ENCODE data around the gene ANKLE1. TPM values are rescaled to one million over a fixed set of nuclear protein-coding genes. Genes with fewer than 3 reads are reported as not detected.
A peak's percentile ranks its signal among the peaks of the same experiment; 100 is the strongest.
"Not testable (repeated sequence)": the region's sequence is repeated elsewhere in the genome, so short reads cannot be mapped to it uniquely, and the experiment has no call there.

Gene ANKLE1
- total RNA-seq, 4 donors from 2014 or later = under 0.01 to 3.0 (median 0.88) TPM

DNA sequence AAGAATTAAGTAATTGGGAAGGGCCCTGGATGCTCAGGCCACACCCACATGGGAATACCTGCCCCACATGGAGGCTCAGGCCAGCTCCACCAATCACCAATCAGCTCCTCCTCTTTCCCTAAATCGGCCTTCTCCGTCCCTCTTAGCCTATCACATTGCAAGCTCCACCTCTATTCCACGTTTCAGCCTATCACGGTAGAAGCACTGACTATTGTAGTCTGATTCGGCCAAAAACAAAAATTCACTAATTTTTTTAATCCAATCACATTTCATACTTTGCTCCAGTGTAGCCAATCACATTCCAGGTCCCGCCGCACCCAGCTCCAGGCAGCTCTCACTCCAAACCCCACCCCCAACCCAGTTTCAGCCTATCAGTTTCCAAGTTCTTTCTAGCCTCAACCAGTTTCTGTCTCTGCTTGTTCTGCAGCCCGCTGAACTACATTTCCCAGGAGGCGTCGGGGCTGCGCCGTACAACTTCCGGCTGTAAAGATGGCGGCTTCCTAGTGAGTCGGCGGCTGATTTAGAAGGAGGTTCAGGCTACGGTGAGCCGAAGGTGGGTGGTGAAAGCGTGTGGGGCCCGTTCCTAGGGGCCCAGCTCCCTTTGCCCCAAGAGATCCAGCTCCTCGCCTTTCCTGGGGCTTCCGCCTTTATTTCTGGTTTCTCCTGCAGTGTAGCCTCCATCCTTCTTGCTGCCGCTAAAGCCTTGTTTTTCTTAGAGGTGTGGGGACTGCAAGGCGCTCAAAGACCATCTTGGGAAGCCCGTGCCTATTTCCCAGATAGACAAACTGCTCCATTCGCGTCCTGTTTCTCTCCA is 14.5 kb upstream of the ANKLE1 start, which contains the start of gene BABAM1:
Gene BABAM1, plus strand, starts transcription at position 469 of the 814 bp plus-strand sequence. CDS start 1,364 bp downstream, outside the sequence.
- TF ChIP-seq POLR2A (IDR thresholded peaks at IDR 0.05; ENCODE audit: low read depth) (no peak), EP300 (IDR thresholded peaks at IDR 0.05) (no peak), POLR2AphosphoS5 (IDR thresholded peaks at IDR 0.05) (peak; percentile 79 to 87)
- TF ChIP-seq, protein P1, sequence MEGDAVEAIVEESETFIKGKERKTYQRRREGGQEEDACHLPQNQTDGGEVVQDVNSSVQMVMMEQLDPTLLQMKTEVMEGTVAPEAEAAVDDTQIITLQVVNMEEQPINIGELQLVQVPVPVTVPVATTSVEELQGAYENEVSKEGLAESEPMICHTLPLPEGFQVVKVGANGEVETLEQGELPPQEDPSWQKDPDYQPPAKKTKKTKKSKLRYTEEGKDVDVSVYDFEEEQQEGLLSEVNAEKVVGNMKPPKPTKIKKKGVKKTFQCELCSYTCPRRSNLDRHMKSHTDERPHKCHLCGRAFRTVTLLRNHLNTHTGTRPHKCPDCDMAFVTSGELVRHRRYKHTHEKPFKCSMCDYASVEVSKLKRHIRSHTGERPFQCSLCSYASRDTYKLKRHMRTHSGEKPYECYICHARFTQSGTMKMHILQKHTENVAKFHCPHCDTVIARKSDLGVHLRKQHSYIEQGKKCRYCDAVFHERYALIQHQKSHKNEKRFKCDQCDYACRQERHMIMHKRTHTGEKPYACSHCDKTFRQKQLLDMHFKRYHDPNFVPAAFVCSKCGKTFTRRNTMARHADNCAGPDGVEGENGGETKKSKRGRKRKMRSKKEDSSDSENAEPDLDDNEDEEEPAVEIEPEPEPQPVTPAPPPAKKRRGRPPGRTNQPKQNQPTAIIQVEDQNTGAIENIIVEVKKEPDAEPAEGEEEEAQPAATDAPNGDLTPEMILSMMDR (IDR thresholded peaks at IDR 0.05) = peak in 1 of 3 experiments; percentile 33

DNA sequence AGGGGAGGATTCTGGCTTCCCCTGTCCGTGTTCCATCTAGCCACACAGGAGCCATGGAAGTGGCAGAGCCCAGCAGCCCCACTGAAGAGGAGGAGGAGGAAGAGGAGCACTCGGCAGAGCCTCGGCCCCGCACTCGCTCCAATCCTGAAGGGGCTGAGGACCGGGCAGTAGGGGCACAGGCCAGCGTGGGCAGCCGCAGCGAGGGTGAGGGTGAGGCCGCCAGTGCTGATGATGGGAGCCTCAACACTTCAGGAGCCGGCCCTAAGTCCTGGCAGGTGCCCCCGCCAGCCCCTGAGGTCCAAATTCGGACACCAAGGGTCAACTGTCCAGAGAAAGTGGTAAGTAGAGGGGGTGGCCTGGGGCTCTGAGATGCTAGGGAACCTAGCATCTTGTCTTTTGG is 12.9 kb upstream of the ANKLE1 start:
- DNase-seq (ENCODE audit: extremely low spot score) = no peak
- no peak overlapping the region for H3K4me3 ChIP-seq
- no peak overlapping the region for H3K27ac ChIP-seq (replicated peaks in 1 of 4)
- no peaks in the 10 kb centered on the region for H3K27me3 ChIP-seq
- H3K4me1 ChIP-seq = peaks cover 12 to 17% (median 14%) of the 10 kb centered on the region in 4 donors
- 93% methylated on average over 13 of the region's 13 CpGs for WGBS
- TF ChIP-seq, protein P1 (IDR thresholded peaks at IDR 0.05) = no peak
- TF ChIP-seq EP300 (IDR thresholded peaks at IDR 0.05) (no peak), POLR2A (IDR thresholded peaks at IDR 0.05; ENCODE audit: low read depth) (no peak), POLR2AphosphoS5 (IDR thresholded peaks at IDR 0.05) (no peak)
- peaks cover 40 to 53% (median 49%) of the 10 kb centered on the region in 4 donors for H3K36me3 ChIP-seq
- intact Hi-C loops (cut with DNase I) = no loop called here
- H3K9me3 ChIP-seq = no peaks in the 10 kb centered on the region

More for the DNA sequence above, 14.5 kb upstream of the ANKLE1 start, which contains the start of gene BABAM1:
- intact Hi-C loops (cut with DNase I) = no loop called here
- under 1% methylated on average over 27 of the region's 27 CpGs for WGBS
- H3K4me1 ChIP-seq = peaks cover 12 to 17% (median 14%) of the 10 kb centered on the region in 4 donors
- H3K9me3 ChIP-seq = no peaks in the 10 kb centered on the region
- no peaks in the 10 kb centered on the region for H3K27me3 ChIP-seq
- H3K36me3 ChIP-seq = peaks cover 26 to 37% (median 34%) of the 10 kb centered on the region in 4 donors
- peak; percentile 99 for DNase-seq (ENCODE audit: extremely low spot score)
- H3K4me3 ChIP-seq = peak within 1 kb of the TSS; percentile 73 to 95 (median 75)
- H3K27ac ChIP-seq (replicated peaks in 1 of 4) = peak within 1 kb of the TSS; percentile 71 to 84 (median 82)

DNA sequence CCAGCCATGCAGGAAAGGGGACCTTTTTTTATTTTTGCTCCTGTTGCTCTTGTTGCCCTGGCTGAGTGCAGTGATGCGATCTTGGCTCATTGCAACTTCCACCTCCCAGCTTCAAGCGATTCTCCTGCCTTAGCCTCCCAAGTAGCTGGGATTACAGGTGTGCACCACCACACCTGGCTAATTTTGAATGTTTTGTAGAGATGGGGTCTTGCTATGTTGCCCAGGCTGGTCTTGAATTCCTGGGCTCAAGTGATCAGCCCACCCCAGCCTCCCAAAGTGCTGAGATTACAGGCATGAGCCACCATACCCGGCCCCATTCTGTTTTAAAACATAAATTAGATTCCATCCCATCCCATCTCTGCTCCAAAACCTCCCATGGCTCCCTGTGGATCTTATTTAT is 6.8 kb upstream of the ANKLE1 start:
- H3K4me1 ChIP-seq; H3K4me3 ChIP-seq; DNase-seq (ENCODE audit: extremely low spot score); intact Hi-C loops (cut with DNase I); H3K9me3 ChIP-seq; H3K27ac ChIP-seq (replicated peaks in 1 of 4); H3K27me3 ChIP-seq: not testable (repeated sequence)
- WGBS = 98% methylated on average over 3 of the region's 3 CpGs
- H3K36me3 ChIP-seq = peaks cover 59 to 100% (median 92%) of the 10 kb centered on the region in 4 donors

DNA sequence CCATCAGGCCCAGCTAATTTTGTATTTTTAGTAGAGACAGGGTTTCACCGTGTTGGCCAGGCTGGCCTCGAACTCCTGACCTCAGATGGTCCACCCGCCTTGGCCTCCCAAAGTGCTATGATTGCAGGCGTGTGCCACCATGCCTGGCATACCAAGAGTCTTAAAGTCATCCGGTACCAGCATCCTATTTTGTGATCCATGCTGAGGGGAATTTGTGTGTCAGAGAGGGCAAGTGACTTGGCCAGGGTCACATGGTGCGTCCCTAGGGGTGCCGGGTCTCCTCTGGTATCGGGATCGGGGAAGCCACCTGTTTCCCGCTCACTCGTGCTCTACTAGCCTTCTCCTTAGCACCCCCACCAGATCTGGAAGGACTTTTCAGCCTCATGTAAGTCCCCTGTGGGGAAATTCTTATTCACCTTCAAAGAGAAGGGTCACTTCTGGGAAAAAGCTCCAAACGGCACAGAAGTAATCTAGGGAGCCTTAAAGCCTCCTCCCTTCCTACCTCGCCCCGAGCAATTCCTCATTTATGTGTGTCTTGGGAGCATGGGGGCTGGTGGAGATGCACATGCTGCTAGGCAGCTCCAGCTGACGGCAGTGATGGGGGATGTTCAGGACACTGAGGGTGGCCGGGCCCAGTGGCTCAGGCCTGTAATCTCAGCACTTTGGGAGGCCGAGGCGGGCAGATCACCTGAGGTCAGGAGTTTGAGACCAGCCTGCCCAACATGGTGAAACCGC is 6.1 kb upstream of the ANKLE1 start:
- no peak for TF ChIP-seq POLR2A (IDR thresholded peaks at IDR 0.05; ENCODE audit: low read depth)
- TF ChIP-seq, protein P1 (IDR thresholded peaks at IDR 0.05) = no peak
- no peak for TF ChIP-seq EP300 (IDR thresholded peaks at IDR 0.05)
- TF ChIP-seq POLR2AphosphoS5 (IDR thresholded peaks at IDR 0.05) = no peak
- H3K27ac ChIP-seq (replicated peaks in 1 of 4) = no peak overlapping the region
- H3K36me3 ChIP-seq = peaks cover 53 to 94% (median 85%) of the 10 kb centered on the region in 4 donors
- no peak for DNase-seq (ENCODE audit: extremely low spot score)
- intact Hi-C loops (cut with DNase I) = no loop called here
- no peak overlapping the region for H3K4me3 ChIP-seq
- no peaks in the 10 kb centered on the region for H3K9me3 ChIP-seq
- no peaks in the 10 kb centered on the region for H3K4me1 ChIP-seq
- peaks cover 0 to 1% (median 0%) of the 10 kb centered on the region in 4 donors for H3K27me3 ChIP-seq
- 95% methylated on average over 15 of the region's 19 CpGs for WGBS

DNA sequence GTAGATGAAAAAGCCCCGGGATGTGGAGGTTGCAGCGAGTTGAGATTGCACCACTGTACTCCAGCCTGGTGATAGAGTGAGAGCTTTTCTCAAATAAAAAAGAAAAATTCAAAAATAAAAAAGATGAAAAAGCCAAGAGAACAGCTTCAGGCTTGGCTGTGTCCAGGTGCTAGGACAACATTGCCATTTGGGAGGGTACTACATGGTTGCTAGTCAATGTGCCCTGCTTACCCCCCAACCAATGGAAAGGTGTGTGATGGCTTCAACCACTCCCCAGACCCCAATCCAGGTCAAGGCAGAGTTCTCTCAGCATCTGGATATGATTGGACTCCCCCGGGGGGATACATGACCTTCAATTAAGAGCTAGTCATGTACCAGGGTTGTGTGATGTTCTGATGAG is 2.3 kb upstream of the ANKLE1 start:
- Histone ChIP-seq H3K4me3 (no peak overlapping the region), H3K27ac (replicated peaks in 1 of 4) (no peak overlapping the region), H3K9me3 (no peaks in the 10 kb centered on the region), H3K4me1 (peaks cover 14 to 20% (median 18%) of the 10 kb centered on the region in 4 donors), H3K27me3 (peaks cover 0 to 29% (median 12%) of the 10 kb centered on the region in 4 donors), H3K36me3 (peaks cover 19 to 56% (median 49%) of the 10 kb centered on the region in 4 donors)
- intact Hi-C loops (cut with DNase I) = no loop called here
- WGBS = 93% methylated on average over 3 of the region's 3 CpGs
- TF ChIP-seq EP300 (IDR thresholded peaks at IDR 0.05) (no peak), POLR2A (IDR thresholded peaks at IDR 0.05; ENCODE audit: low read depth) (no peak), POLR2AphosphoS5 (IDR thresholded peaks at IDR 0.05) (no peak)
- TF ChIP-seq, protein P1 (IDR thresholded peaks at IDR 0.05) = no peak
- DNase-seq (ENCODE audit: extremely low spot score) = no peak
